T-cell (primary cell): ENCODE results near the gene EVI2A. TPM values are rescaled to one million over a fixed set of nuclear protein-coding genes. Genes with fewer than 3 reads are reported as not detected.

Source experiments
- ATAC-seq, 4 experiments: fragments of 200-7000 bp in 3 of 4; fragments of 150-1000 bp in 1 of 4; cut with Tn5 transposase; replicated peaks in 1 of 4; 1 replicate in 3 of 4; 2 replicates in 1 of 4; pipeline ENCODE4 v1.10.0; 2021; ENCODE audit warnings: moderate library complexity in 3 of 4, mild to moderate bottlenecking in 2 of 4, moderate number of reproducible peaks in 1 of 4
- CTCF ChIA-PET, 2 donors: fragments of 300-600 bp; sonication (Branson Sonifier 250); formaldehyde crosslinking; loops; one replicate each; lab custom pipeline; 2022; ENCODE audit warnings: antibody characterized with exemption in 2 of 2; lab: Charles Lee
- POLR2A ChIA-PET, 2 donors: fragments of 300-600 bp; sonication (Branson Sonifier 250); formaldehyde crosslinking; loops; one replicate each; lab custom pipeline; 2022; ENCODE audit warnings: antibody characterized with exemption in 2 of 2; lab: Charles Lee
- DNase-seq, 35 experiments: peaks; one replicate each; pipeline versions ENCODE4 v3.0.0 to v3.0.0-alpha.2; 2013 to 2023
- H3K27ac ChIP-seq: one replicate; pipeline ENCODE4 v1.5.1; 2013; ENCODE audit warnings: low read length
- H3K27me3 ChIP-seq, 2 experiments: replicated peaks in 1 of 2; 1 replicate in 1 of 2; 2 replicates in 1 of 2; pipeline versions ENCODE4 v1.6.1 to v1.7.0; 2013; ENCODE audit warnings: low read length in 1 of 2, mixed read lengths in 1 of 2; ENCODE audit not compliant: control insufficient read depth in 2 of 2, insufficient read depth in 2 of 2; ENCODE audit errors: extremely low read depth in 1 of 2
- H3K36me3 ChIP-seq, 2 donors: 1 replicate in 1 of 2; 2 replicates in 1 of 2; pipeline versions ENCODE4 v1.6.1 to v1.7.0; 2013; ENCODE audit warnings: low read length in 1 of 2; ENCODE audit not compliant: control insufficient read depth in 2 of 2, insufficient read depth in 1 of 2; ENCODE audit errors: extremely low read depth in 1 of 2
- H3K4me1 ChIP-seq, 2 experiments: 1 replicate in 1 of 2; 2 replicates in 1 of 2; pipeline versions ENCODE4 v1.6.1 to v1.7.0; 2013; ENCODE audit warnings: low read length in 2 of 2, mixed read lengths in 1 of 2; ENCODE audit not compliant: insufficient read depth in 2 of 2, control insufficient read depth in 1 of 2; ENCODE audit errors: extremely low read depth in 1 of 2
- H3K4me3 ChIP-seq, 2 donors: 1 replicate in 1 of 2; 2 replicates in 1 of 2; pipeline versions ENCODE4 v1.5.1 to v1.7.0; 2013; ENCODE audit warnings: mild to moderate bottlenecking in 2 of 2, low read length in 1 of 2, moderate library complexity in 1 of 2; ENCODE audit not compliant: control insufficient read depth in 1 of 2; ENCODE audit errors: extremely low read depth in 1 of 2
- H3K9me3 ChIP-seq: 2 replicates; pipeline ENCODE4 v1.7.0; 2013
- H3K27ac Mint-ChIP-seq, 2 donors: one replicate each; pipeline ENCODE4 v1.8.0; 2020 to 2021; ENCODE audit warnings: mild to moderate bottlenecking in 2 of 2, mixed read lengths in 2 of 2
- H3K27me3 Mint-ChIP-seq, 2 donors: one replicate each; pipeline ENCODE4 v1.8.0; 2021 to 2022; ENCODE audit warnings: mixed read lengths in 2 of 2
- H3K36me3 Mint-ChIP-seq: one replicate; pipeline ENCODE4 v1.8.0; 2021; ENCODE audit warnings: mixed read lengths
- H3K4me1 Mint-ChIP-seq, 3 donors: one replicate each; pipeline ENCODE4 v1.8.0; 2020 to 2022; ENCODE audit warnings: mixed read lengths in 3 of 3, mild to moderate bottlenecking in 1 of 3
- H3K4me3 Mint-ChIP-seq, 3 donors: one replicate each; pipeline ENCODE4 v1.8.0; 2020 to 2022; ENCODE audit warnings: mild to moderate bottlenecking in 3 of 3, mixed read lengths in 3 of 3, moderate library complexity in 3 of 3
- H3K9me3 Mint-ChIP-seq, 3 donors: one replicate each; pipeline ENCODE4 v1.8.0; 2020 to 2022; ENCODE audit warnings: mixed read lengths in 3 of 3
- WGBS: methylation state at CpG from one replicate; pipeline ENCODE4 v1.1.5; 2013; ENCODE audit warnings: missing lambda C conversion rate; ENCODE audit not compliant: insufficient coverage; 5-methylcytosine and 5-hydroxymethylcytosine counted together
- total RNA-seq, 35 experiments: library from RNA in 6 of 35; stranded (reverse) in 6 of 35; fragments of 120-200 nt in 1 of 35; gene quantifications; one replicate each; pipeline versions ENCODE4 v1.2.1 to v1.2.4 and lab custom pipeline; 2013 to 2026

The EVI2A gene
- total RNA-seq, 5 donors from 2014 or later (not counting 1 experiment from before 2014, with no cell fraction given): 42.3 to 84.9 (median 80.0) TPM

GRCh38 chr17:31307640-31308039 is 13.8 kb downstream of the EVI2A start:
- no peaks in the 10 kb centered on the region for H3K27me3 ChIP-seq
- peak overlapping the region; percentile 93 to 94 for H3K27ac Mint-ChIP-seq
- peak overlapping the region; percentile 90 for H3K27ac ChIP-seq
- no CpG with 5 or more reads among the region's 1 CpG for WGBS
- POLR2A ChIA-PET: interaction anchor here in 1 of 2 donors (0.6 kb wide), 1 partner anchor 160 kb away, joined by 9 read pairs; no protein-coding TSS in a partner anchor
- H3K4me1 ChIP-seq: peaks cover 19 to 33% of the 10 kb centered on the region in 2 experiments
- peaks cover 0 to 38% of the 10 kb centered on the region in 2 donors for H3K36me3 ChIP-seq
- peaks cover 0 to 5% (median 4%) of the 10 kb centered on the region in 3 donors for H3K9me3 Mint-ChIP-seq
- CTCF ChIA-PET: no interaction called here
- no peaks in the 10 kb centered on the region for H3K9me3 ChIP-seq
- H3K4me1 Mint-ChIP-seq: peaks cover 68 to 88% (median 72%) of the 10 kb centered on the region in 3 donors
- no peak for DNase-seq
- H3K4me3 ChIP-seq: peak overlapping the region in 1 of 2 donors; percentile 14
- peak overlapping the region; percentile 77 to 94 (median 88) for H3K4me3 Mint-ChIP-seq
- H3K27me3 Mint-ChIP-seq: no peaks in the 10 kb centered on the region
- no peak for ATAC-seq
- peaks cover 49% of the 10 kb centered on the region for H3K36me3 Mint-ChIP-seq

DNA sequence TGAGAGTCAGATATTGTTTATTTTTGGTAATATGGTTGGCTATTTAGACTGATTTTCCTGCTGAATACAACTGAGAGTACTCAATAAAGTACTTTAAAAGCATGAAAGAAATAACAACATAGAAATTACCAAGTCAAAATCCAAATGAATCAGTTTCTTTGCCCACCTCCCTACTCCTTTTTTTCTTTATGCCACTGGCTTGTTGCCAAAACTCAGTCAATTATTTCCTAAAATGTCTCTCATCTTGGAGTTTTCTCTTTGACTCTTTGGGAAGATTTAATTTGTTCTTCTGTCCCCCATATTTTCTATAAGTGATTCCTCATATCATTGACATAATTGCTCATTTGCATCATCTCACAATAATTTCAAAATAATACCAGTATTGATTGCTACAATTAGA is 21.8 kb downstream of the EVI2A start:
- CTCF ChIA-PET: no interaction called here
- Histone ChIP-seq H3K9me3 (no peaks in the 10 kb centered on the region), H3K4me3 (no peak overlapping the region), H3K27me3 (no peaks in the 10 kb centered on the region), H3K4me1 (no peaks in the 10 kb centered on the region), H3K27ac (no peak overlapping the region), H3K36me3 (peaks cover 0 to 17% of the 10 kb centered on the region in 2 donors)
- ATAC-seq (no peak), DNase-seq (no peak)
- Mint-ChIP-seq H3K27me3 (no peaks in the 10 kb centered on the region), H3K4me1 (peaks cover 40 to 66% (median 48%) of the 10 kb centered on the region in 3 donors), H3K9me3 (no peaks in the 10 kb centered on the region), H3K36me3 (peaks cover 24% of the 10 kb centered on the region), H3K27ac (peak overlapping the region in 1 of 2 donors; percentile 4), H3K4me3 (no peak overlapping the region)
- POLR2A ChIA-PET: no interaction called here

GRCh38 chr17:31297090-31297489 is 24.3 kb downstream of the EVI2A start, which contains the start of gene OMG:
OMG (minus strand) TSS chr17:31297239; CDS start chr17:31296331, 908 bp downstream.
- H3K9me3 ChIP-seq: no peaks in the 10 kb centered on the region
- no peak within 1 kb of the TSS for H3K27ac Mint-ChIP-seq
- no peak for ATAC-seq
- no peak within 1 kb of the TSS for H3K4me3 ChIP-seq
- H3K9me3 Mint-ChIP-seq: no peaks in the 10 kb centered on the region
- H3K4me3 Mint-ChIP-seq: no peak within 1 kb of the TSS
- H3K4me1 Mint-ChIP-seq: peaks cover 25 to 42% (median 30%) of the 10 kb centered on the region in 3 donors
- no peaks in the 10 kb centered on the region for H3K36me3 ChIP-seq
- POLR2A ChIA-PET: no interaction called here
- H3K27me3 ChIP-seq: no peaks in the 10 kb centered on the region
- H3K4me1 ChIP-seq: no peaks in the 10 kb centered on the region
- no peaks in the 10 kb centered on the region for H3K27me3 Mint-ChIP-seq
- WGBS: 96% methylated on average over 4 of the region's 7 CpGs
- CTCF ChIA-PET: no interaction called here
- DNase-seq: no peak
- H3K36me3 Mint-ChIP-seq: peaks cover 2% of the 10 kb centered on the region
- no peak within 1 kb of the TSS for H3K27ac ChIP-seq

DNA sequence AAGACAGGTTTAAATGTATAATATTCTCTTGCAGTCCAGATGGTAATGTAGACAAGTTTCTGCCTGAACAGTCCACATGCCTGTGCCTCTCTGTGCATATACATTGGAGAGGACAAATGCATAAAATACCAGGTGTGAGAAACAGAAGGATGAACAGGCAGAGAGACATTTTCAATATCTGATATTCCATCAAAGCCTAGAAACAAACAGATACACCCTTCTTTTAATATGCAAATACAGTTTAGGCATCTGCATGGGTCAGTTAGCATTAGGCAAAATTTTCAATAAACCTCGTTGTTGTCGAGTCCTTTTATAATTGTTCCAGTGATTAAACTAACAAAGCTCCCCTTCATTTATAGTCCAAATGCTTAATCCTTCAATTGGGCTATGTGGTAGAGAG is 25.3 kb downstream of the EVI2A start:
- Histone ChIP-seq H3K4me3 (no peak overlapping the region), H3K27ac (no peak overlapping the region), H3K36me3 (no peaks in the 10 kb centered on the region), H3K27me3 (no peaks in the 10 kb centered on the region), H3K4me1 (no peaks in the 10 kb centered on the region), H3K9me3 (no peaks in the 10 kb centered on the region)
- peaks cover 17 to 33% (median 21%) of the 10 kb centered on the region in 3 donors for H3K4me1 Mint-ChIP-seq
- no peak overlapping the region for H3K27ac Mint-ChIP-seq
- no peaks in the 10 kb centered on the region for H3K9me3 Mint-ChIP-seq
- ChIA-PET POLR2A (no interaction called here), CTCF (no interaction called here)
- ATAC-seq (no peak), DNase-seq (no peak)
- no peaks in the 10 kb centered on the region for H3K27me3 Mint-ChIP-seq
- H3K36me3 Mint-ChIP-seq: peaks cover 5% of the 10 kb centered on the region
- WGBS: no CpG with 5 or more reads among the region's 2 CpGs
- H3K4me3 Mint-ChIP-seq: no peak overlapping the region

- WGBS: 100% methylated on average over 1 of the region's 1 CpG
- Mint-ChIP-seq H3K9me3 (no peaks in the 10 kb centered on the region), H3K4me3 (no peak overlapping the region), H3K27ac (no peak overlapping the region), H3K36me3 (peaks cover 6% of the 10 kb centered on the region), H3K27me3 (no peaks in the 10 kb centered on the region), H3K4me1 (peaks cover 13 to 27% (median 15%) of the 10 kb centered on the region in 3 donors)
- ATAC-seq (no peak), DNase-seq (no peak)
- POLR2A ChIA-PET: interaction anchor here in 1 of 2 donors (0.8 kb wide), 1 partner anchor 24 kb away, joined by 5 read pairs; no protein-coding TSS in a partner anchor
- H3K4me1 ChIP-seq: no peaks in the 10 kb centered on the region
- H3K27ac ChIP-seq: no peak overlapping the region
- H3K27me3 ChIP-seq: no peaks in the 10 kb centered on the region
- no peaks in the 10 kb centered on the region for H3K36me3 ChIP-seq
- H3K9me3 ChIP-seq: no peaks in the 10 kb centered on the region
- no peak overlapping the region for H3K4me3 ChIP-seq
- CTCF ChIA-PET: no interaction called here
These were observed 25.9 kb downstream of the EVI2A start for GRCh38 chr17:31295489-31295871.

DNA sequence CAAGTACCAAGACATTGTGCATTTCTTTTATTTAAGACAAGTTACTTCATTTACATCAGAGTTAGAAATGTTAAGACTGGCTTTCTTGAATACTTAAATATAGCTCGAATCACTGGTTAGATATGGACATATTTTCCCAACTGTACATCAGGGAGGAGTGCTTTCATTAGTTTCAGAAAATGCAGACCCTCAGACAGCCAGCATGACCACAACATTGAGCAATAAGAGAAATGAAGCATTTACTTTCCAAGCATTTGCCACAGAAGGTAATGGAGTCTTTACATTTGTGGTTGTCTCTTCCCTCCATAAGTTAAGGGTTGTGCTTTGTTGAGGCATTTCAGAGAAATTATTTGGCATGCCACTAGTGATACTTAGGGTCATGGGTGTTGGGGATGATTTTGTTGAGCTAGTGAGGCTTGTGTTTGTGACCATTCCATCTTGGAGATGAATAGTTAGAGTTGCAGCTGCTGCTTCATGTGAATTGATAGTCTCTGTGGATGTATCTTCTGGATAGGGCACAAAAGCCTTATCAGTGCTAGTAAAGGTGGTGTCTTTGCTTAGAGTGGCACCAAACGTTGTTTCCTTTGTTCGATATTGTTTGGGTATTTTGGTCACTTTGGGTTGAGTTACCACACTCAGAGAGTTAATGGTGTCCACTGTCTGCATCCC is 26.5 kb downstream of the EVI2A start:
- CTCF ChIA-PET: no interaction called here
- ATAC-seq: no peak
- Histone ChIP-seq H3K4me1 (no peaks in the 10 kb centered on the region), H3K27ac (no peak overlapping the region), H3K9me3 (no peaks in the 10 kb centered on the region), H3K27me3 (no peaks in the 10 kb centered on the region), H3K36me3 (no peaks in the 10 kb centered on the region), H3K4me3 (no peak overlapping the region)
- WGBS: no CpG with 5 or more reads among the region's 3 CpGs
- Mint-ChIP-seq H3K27me3 (no peaks in the 10 kb centered on the region), H3K27ac (no peak overlapping the region), H3K4me1 (peaks cover 13 to 25% (median 16%) of the 10 kb centered on the region in 3 donors), H3K36me3 (peaks cover 9% of the 10 kb centered on the region), H3K4me3 (no peak overlapping the region), H3K9me3 (no peaks in the 10 kb centered on the region)
- DNase-seq: no peak
- POLR2A ChIA-PET: interaction anchor here (0.5 to 0.8 kb wide), 2 partner anchors 24 to 25 kb away, joined by 3 to 5 read pairs; no protein-coding TSS in a partner anchor
